KMS-11 (cell line): ENCODE data around the gene ERP27.

Experiments
- H2AFZ ChIP-seq: fragments of 200-600 bp; sonication (generic); 2 replicates; pipeline ENCODE4 v1.6.1; 2016; ENCODE audit warnings: antibody characterized with exemption, mixed run types, low read depth
- H3K27ac ChIP-seq: fragments of 200-600 bp; sonication (generic); 2 replicates; pipeline ENCODE4 v1.6.1; 2016; ENCODE audit warnings: mild to moderate bottlenecking, mixed run types
- H3K27me3 ChIP-seq: fragments of 200-600 bp; sonication (generic); 2 replicates; pipeline ENCODE4 v1.6.1; 2017; ENCODE audit warnings: mild to moderate bottlenecking, low read depth, mixed run types, moderate library complexity; ENCODE audit not compliant: insufficient read depth
- H3K36me3 ChIP-seq: fragments of 200-600 bp; sonication (generic); 2 replicates; pipeline ENCODE4 v1.6.1; 2017; ENCODE audit warnings: mild to moderate bottlenecking, mixed run types; ENCODE audit not compliant: insufficient read depth
- H3K4me1 ChIP-seq: fragments of 200-600 bp; sonication (generic); 2 replicates; pipeline ENCODE4 v1.6.1; 2016; ENCODE audit warnings: mild to moderate bottlenecking, low read depth, mixed run types; ENCODE audit not compliant: poor library complexity, severe bottlenecking
- H3K4me2 ChIP-seq: fragments of 200-600 bp; sonication (generic); 2 replicates; pipeline ENCODE4 v1.7.0; 2016; ENCODE audit warnings: mild to moderate bottlenecking, mixed run types
- H3K4me3 ChIP-seq: fragments of 200-600 bp; sonication (generic); IDR thresholded peaks from 2 replicates; pipeline ENCODE4 v1.6.1; 2017; ENCODE audit warnings: low read depth, low read length, mixed read lengths; ENCODE audit not compliant: insufficient read depth
- H3K79me2 ChIP-seq: fragments of 200-600 bp; sonication (generic); 2 replicates; pipeline ENCODE4 v1.6.1; 2016; ENCODE audit warnings: low read depth, mixed run types; ENCODE audit not compliant: insufficient read depth
- H3K9ac ChIP-seq: fragments of 200-600 bp; sonication (generic); 2 replicates; pipeline ENCODE4 v1.6.1; 2016; ENCODE audit warnings: mild to moderate bottlenecking, mixed run types
- H4K20me1 ChIP-seq: fragments of 200-600 bp; sonication (generic); 2 replicates; pipeline ENCODE4 v1.6.1; 2016; ENCODE audit warnings: mild to moderate bottlenecking, mixed run types; ENCODE audit not compliant: insufficient read depth
- TF ChIP-seq, protein P1 (sequence below): fragments of 200-600 bp; sonication (generic); conservative IDR thresholded peaks from 2 replicates; pipeline ENCODE4 v1.6.1; 2017; ENCODE audit warnings: low read depth, mild to moderate bottlenecking, antibody characterized with exemption, low read length, moderate library complexity, mixed read lengths

ERP27 gene

DNA sequence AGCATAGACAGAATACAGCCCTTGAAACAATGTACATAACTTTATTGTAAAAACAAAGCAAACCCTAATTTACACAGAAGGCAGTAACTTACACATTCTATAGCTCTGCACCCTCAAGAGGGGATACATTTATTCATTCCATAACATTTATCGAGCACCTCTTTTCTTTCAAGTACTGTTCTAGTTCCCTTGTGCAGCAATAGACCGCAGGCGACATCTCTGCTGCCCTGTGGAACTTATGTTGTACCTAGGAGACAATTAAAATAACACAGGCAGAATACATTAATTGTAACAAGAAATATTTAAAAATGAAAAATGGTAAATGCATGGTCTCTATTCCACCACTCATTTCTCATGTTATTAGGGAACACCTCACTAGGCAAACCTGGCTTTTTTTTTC is 24.5 kb upstream of the ERP27 start:
- no peaks in the 10 kb centered on the region for H3K36me3 ChIP-seq
- H3K27ac ChIP-seq = no peak overlapping the region
- H3K9ac ChIP-seq = no peak overlapping the region
- no peaks in the 10 kb centered on the region for H3K79me2 ChIP-seq
- peak overlapping the region; percentile 17; the same call in 1 of the 2 replicates for H3K4me2 ChIP-seq
- TF ChIP-seq, protein P1, sequence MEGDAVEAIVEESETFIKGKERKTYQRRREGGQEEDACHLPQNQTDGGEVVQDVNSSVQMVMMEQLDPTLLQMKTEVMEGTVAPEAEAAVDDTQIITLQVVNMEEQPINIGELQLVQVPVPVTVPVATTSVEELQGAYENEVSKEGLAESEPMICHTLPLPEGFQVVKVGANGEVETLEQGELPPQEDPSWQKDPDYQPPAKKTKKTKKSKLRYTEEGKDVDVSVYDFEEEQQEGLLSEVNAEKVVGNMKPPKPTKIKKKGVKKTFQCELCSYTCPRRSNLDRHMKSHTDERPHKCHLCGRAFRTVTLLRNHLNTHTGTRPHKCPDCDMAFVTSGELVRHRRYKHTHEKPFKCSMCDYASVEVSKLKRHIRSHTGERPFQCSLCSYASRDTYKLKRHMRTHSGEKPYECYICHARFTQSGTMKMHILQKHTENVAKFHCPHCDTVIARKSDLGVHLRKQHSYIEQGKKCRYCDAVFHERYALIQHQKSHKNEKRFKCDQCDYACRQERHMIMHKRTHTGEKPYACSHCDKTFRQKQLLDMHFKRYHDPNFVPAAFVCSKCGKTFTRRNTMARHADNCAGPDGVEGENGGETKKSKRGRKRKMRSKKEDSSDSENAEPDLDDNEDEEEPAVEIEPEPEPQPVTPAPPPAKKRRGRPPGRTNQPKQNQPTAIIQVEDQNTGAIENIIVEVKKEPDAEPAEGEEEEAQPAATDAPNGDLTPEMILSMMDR = no peak
- H2AFZ ChIP-seq = no peak overlapping the region
- H3K4me3 ChIP-seq = no peak overlapping the region
- H4K20me1 ChIP-seq = no peaks in the 10 kb centered on the region
- no peaks in the 10 kb centered on the region for H3K4me1 ChIP-seq
- H3K27me3 ChIP-seq = no peaks in the 10 kb centered on the region

DNA sequence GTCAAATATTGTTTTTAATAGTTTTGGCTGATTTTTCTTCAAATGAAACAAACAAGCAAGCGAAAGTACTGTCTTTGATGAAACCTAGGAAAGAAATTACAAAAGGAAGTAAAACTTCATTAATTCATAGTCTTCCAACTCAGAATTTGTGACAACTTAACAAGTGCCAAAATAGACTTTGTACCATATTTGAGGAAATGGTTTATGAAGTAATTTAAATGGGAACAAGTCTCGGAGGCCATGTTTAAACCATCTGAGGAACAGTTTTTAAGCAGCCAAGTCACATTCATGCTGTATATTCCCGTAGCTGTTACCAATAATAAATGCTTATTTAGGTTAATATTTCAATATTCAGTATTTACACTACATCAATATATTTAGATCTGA is 23.8 kb upstream of the ERP27 start:
- H3K79me2 ChIP-seq = no peaks in the 10 kb centered on the region
- peak overlapping the region; percentile 41; the same call in 1 of the 2 replicates for H3K9ac ChIP-seq
- TF ChIP-seq, protein P1 = no peak
- no peaks in the 10 kb centered on the region for H3K27me3 ChIP-seq
- H3K4me2 ChIP-seq = peak overlapping the region; percentile 17; the same call in 1 of the 2 replicates
- H3K27ac ChIP-seq = peak overlapping the region; percentile 68
- peak overlapping the region; percentile 39 for H2AFZ ChIP-seq
- H3K36me3 ChIP-seq = no peaks in the 10 kb centered on the region
- no peaks in the 10 kb centered on the region for H4K20me1 ChIP-seq
- no peaks in the 10 kb centered on the region for H3K4me1 ChIP-seq
- no peak overlapping the region for H3K4me3 ChIP-seq

DNA sequence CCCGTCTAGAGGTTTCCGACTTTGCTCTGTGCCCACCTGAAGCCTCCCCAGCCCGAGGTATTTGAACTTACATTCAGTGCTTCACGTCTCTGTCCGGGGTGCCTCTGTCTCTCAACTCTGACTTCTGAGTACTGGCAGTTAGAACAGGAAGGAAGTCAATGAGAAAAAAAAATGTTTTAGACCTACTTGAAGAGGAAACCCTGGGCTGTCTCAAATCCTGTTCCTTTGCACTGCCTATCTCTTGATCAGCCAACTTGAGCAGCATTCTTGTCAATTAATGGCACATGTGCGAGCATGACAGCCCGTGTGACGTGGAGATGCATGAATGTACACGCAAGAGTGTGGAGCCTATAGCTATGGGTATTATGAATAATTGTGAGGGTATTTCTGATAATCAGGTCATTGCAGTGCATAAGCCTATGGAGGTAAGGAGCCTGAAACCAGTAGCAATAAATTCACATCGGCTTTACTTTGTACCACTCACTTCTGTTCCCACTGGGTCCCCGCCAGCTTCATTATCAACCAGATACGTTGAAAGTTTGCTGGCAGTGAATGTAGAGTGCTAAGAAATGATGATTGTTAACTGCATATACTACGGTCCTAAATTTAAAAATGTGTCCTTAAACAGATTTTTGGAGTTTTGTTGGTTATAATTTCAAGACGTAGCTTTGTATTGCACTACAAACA is 23.3 kb upstream of the ERP27 start, which contains the start of gene ARHGDIB:
Gene ARHGDIB, minus strand, starts transcription at position 136 of the 687 bp plus-strand sequence. CDS start 10,889 bp downstream, outside the sequence.
- H3K4me3 ChIP-seq = no peak within 1 kb of the TSS
- H3K4me1 ChIP-seq = no peaks in the 10 kb centered on the region
- H3K27ac ChIP-seq = peak within 1 kb of the TSS; percentile 68
- no peaks in the 10 kb centered on the region for H3K36me3 ChIP-seq
- H2AFZ ChIP-seq = peak within 1 kb of the TSS; percentile 39
- no peaks in the 10 kb centered on the region for H3K79me2 ChIP-seq
- TF ChIP-seq, protein P1 = no peak
- H4K20me1 ChIP-seq = no peaks in the 10 kb centered on the region
- H3K4me2 ChIP-seq = peak within 1 kb of the TSS; percentile 17; the same call in 1 of the 2 replicates
- H3K27me3 ChIP-seq = no peaks in the 10 kb centered on the region
- peak within 1 kb of the TSS; percentile 41; the same call in 1 of the 2 replicates for H3K9ac ChIP-seq

DNA sequence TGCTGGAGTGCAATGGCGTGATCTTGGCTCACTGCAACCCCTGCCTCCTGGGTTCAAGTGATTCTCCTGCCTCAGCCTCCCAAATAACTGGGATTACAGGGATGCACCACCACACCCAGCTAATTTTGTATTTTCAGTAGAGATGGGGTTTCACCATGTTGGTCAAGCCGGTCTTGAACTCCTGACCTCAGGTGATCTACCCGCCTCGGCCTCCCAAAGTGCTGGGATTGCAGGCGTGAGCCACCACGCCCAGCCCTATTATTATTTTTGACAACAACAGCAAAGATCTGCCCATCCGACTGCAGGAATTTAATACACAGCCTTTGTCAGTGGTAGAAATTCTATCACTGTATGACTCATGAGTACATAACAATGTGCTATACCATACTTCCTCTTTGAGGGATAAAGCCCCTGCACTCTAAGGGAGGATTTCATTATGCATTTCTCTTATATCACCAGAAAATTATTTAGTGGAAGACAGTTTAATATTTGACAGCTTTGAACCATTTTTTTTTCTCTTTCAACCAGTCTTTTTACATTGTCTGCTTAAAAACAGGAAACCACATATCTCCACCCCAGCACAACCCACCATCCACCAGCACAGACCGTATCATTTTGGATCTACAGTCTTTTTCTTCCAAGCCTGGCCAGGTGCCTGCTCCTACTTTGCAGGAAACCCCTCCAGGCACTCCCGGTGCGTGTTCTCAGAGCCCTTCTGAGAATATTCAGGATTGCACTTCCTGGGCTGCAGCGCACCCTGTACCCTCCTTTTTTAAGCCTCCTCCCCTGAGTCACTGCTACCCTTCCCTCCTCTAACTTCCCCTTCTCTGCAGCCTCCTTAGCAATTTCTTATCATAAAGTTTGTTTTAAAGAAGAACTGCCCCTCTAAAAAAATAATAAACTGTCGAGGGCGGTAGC is 22.5 kb upstream of the ERP27 start:
- H2AFZ ChIP-seq = peak overlapping the region; percentile 39; the same call in 1 of the 2 replicates
- no peaks in the 10 kb centered on the region for H3K4me1 ChIP-seq
- no peaks in the 10 kb centered on the region for H3K79me2 ChIP-seq
- H3K27ac ChIP-seq = peak overlapping the region; percentile 68
- no peaks in the 10 kb centered on the region for H3K27me3 ChIP-seq
- no peak overlapping the region for H3K4me2 ChIP-seq
- peak overlapping the region; percentile 41; the same call in 1 of the 2 replicates for H3K9ac ChIP-seq
- no peaks in the 10 kb centered on the region for H4K20me1 ChIP-seq
- no peak overlapping the region for H3K4me3 ChIP-seq
- no peaks in the 10 kb centered on the region for H3K36me3 ChIP-seq
- TF ChIP-seq, protein P1 = no peak
